GM21360 (cell line): ENCODE data around the gene TMEM273.

Experiments
- ATAC-seq: cut with Tn5 transposase; IDR thresholded peaks from one replicate; pipeline ENCODE4 v1.9.1; 2021; ENCODE audit warnings: mild to moderate bottlenecking, moderate library complexity; ENCODE audit not compliant: unreplicated experiment

TMEM273 gene

GRCh38 chr10:49143249-49143648 is 44.9 kb downstream of the TMEM273 start:
- ATAC-seq: no peak

DNA sequence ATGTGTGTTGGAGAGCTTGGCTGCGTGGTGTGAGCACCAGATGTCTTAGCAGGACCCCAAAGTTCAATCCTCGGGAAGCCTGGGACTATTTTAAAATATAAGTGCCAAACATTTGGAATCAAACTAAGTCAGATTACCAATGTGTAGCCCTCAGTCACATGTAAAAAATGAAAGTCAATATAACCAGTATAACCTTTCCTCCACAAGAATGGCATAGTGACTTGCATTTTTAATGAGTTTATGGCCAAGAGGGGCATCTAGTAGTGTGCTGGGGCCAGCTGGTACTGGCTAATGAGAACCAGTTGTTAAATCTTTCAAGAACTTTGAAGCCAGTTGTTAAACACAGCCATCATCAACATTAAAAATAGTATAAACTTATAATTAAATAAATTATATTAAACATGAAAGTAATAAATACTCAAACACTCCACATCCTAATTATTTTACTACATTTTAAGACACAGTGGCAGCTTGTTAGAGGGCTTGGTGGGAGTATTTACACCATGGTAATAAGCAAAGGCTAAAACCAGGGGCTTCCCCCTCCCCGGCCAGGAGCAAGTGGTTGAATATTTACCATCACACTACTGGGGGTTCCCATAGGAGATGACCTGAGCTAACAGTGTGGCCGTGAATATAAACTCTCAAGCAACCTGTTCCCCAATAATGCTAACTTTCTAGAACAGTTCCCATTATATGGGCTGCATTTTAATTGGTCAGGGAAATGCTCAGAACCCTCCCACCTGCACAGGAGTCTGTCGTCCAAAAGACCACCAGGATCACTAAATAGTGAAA is 46.5 kb downstream of the TMEM273 start:
- ATAC-seq: no peak

GRCh38 chr10:49140304-49141177 is 47.6 kb downstream of the TMEM273 start:
- no peak for ATAC-seq

DNA sequence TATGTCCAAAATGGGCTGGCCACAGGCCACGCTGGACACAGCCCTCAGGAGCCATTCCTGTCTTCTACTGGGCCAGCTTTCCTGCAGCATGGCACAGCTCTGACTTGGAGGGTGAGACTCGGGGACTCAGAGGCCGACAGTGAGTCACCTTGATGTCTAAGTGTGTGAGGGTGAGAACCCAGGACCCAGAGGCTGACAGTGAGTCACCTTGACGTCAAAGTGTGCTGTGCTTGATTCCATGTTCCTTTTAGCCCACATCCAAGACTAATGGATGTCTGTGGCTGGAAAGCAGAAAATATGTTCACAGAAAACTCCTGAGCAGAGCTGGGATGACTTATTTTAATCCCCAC is 48.4 kb downstream of the TMEM273 start:
- no peak for ATAC-seq

- ATAC-seq: no peak
These were observed 49.0 kb downstream of the TMEM273 start for GRCh38 chr10:49139028-49139845.

- ATAC-seq: no peak
These were observed 49.8 kb downstream of the TMEM273 start for GRCh38 chr10:49138361-49138891.

GRCh38 chr10:49136525-49136924 is 51.7 kb downstream of the TMEM273 start:
- ATAC-seq: no peak

DNA sequence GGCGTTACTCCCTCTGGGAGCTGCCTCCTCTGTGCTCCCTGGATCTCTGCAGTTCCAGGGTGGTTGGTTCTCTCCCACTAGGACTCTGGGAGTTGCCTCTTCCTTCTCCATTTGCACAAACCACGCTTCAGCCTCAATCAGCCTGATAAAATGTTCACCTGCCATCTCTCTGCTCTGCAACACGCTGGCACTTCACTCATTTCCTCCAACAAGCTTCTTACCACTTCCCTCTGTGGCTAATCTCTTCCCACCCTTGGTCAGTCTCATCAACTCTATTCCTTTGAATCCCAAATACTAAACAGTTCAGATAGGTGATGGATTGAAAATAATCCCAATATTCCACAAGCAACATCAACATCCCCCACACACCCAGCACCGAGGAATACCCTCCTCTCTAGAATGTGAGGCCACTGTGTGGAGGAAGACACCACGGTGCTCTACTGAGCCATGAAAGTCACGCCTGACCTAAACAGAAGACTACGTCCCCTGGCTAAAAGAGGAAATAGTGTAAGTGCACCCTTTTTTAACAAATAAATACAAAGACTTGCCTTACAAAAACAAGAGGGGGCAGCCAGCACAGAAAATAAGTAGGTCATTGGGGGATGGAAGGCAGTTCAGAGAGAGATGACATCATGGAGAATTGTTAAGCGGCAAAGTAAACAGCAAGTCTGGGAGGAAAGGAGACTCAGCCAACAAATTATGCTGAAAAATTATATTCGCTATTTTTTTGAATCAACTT is 52.4 kb downstream of the TMEM273 start:
- no peak for ATAC-seq

DNA sequence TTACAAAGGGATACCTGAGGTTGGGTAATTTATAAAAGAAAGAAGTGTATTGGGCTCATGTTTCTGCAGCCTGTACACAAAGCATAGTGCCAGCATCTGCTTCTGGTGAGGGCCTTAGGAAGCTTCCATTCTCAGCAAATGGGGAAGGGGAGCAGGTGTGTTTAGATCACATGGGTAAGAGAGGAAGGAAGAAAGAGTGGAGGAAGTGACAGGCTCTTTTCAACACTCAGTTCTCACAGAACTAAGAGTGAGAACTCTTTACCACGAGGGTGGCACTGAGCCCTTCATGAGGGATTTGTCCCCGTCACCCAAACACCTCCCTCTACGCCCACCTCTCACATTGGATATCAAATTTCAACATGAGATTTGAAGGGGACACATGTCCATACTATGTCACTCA is 53.9 kb downstream of the TMEM273 start:
- no peak for ATAC-seq

- no peak for ATAC-seq
These were observed 54.4 kb downstream of the TMEM273 start, which contains the start of gene FAM170B for GRCh38 chr10:49133706-49134248. TSS of gene FAM170B (minus strand) at chr10:49134021. CDS start at chr10:49133918, 103 bp downstream.

DNA sequence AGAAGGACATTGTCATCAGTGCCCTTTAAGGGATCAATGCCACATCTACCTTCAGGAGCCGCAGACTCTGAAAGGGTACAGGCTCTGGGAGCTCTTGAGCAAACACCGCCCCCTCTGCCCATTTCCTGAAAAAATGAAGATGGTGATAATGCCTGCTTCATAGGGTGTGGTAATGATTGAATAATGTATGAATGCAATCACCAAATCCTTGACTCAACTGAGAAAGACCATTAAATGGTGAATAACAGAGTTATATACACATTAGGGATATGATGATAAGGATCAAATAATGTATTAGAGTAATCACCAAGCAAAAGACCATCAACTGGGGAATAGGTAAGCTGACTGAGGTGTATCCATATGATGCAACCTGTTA is 55.8 kb downstream of the TMEM273 start:
- ATAC-seq: no peak

- no peak for ATAC-seq
These were observed 56.5 kb downstream of the TMEM273 start for GRCh38 chr10:49131507-49132361.

GRCh38 chr10:49129376-49129775 is 58.8 kb downstream of the TMEM273 start:
- ATAC-seq: no peak

DNA sequence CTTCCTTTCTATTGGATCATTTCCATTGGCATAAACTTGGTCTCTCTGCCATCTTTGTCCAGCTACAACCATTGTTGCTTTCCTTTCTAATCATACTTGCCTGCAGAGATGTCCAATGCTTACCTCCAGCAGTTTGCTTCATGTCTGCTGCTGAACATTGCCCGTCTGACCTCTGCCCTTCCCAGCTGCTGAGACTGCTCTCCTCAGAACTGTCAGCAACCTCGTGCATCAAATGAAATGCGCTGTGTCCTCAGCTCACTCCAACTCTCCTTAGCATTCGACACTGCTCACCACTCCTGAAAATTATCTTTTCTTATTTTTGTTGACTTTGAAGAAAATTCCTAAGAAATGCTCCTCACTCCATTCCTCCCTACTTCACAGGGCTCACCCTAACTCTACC is 59.3 kb downstream of the TMEM273 start:
- no peak for ATAC-seq

DNA sequence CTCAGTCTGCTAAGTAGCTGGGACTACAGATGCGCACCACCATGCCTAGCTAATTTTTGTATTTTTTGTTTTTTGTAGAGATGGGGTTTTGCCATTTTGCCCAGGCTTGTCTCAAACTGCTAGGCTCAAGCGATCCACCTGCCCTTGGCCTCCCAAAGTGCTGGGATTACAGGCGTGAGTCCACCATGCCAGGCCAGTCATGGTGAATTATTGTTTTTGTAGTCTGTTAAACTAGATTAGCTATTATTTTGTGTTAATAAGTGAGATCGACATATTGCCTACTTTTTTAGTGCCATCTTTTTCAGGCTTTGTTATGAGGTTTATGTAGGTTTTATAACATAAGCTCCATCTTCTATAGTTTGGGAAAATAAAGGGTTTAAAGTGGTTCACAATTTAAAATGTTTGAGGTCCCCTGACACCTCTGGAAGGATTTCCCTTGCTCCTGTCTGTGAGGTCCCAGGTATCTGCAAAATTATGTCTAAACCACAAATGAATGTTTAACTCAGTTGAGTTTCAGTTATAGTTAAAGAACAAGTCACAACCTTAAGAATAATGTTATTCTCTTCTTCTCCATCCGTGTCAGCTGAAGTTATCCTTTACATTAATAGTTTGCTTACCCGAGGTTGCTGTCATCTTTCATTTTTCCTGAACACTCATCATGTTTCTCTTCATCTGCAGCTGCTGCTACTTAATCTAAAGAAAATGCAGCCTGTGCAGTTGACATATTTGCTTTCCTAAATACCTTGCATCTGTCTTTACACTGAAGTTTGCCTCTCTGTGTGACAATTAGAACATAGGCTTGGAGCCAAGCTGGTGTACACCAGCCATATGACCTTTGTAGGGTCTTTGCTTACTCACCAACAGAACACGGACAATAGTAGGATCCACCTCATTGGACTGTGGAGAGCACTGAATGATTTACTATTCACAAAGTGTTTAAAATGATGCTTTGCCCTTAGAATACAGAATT is 63.9 kb downstream of the TMEM273 start:
- ATAC-seq: no peak

- no peak for ATAC-seq
These were observed 67.3 kb downstream of the TMEM273 start for GRCh38 chr10:49120911-49121310.

- ATAC-seq: no peak
These were observed 68.4 kb downstream of the TMEM273 start for GRCh38 chr10:49119746-49120145.
